ENCODE measurements around the gene NELFE.

DNA sequence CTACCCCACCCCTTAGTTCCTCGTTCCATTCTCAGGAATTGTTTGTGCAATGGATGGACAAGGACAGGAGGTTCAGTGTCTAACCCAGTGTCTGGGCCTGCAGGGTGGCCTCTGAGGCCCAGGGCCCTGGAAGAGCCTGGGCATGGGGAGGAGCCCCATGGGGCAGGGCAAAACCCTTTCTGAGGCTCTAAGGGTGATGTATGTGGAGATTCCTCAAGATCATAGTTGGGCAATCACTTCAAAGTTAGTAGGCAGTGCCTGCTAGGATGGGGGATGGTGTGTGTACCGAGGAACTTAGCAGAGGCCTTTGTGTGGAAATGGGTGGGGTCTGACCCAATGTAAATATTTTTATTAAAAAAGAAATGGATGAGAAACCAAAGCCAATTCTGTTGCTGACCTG lies 38.0 kb downstream of the NELFE start:
- TF ChIP-seq, protein P1, sequence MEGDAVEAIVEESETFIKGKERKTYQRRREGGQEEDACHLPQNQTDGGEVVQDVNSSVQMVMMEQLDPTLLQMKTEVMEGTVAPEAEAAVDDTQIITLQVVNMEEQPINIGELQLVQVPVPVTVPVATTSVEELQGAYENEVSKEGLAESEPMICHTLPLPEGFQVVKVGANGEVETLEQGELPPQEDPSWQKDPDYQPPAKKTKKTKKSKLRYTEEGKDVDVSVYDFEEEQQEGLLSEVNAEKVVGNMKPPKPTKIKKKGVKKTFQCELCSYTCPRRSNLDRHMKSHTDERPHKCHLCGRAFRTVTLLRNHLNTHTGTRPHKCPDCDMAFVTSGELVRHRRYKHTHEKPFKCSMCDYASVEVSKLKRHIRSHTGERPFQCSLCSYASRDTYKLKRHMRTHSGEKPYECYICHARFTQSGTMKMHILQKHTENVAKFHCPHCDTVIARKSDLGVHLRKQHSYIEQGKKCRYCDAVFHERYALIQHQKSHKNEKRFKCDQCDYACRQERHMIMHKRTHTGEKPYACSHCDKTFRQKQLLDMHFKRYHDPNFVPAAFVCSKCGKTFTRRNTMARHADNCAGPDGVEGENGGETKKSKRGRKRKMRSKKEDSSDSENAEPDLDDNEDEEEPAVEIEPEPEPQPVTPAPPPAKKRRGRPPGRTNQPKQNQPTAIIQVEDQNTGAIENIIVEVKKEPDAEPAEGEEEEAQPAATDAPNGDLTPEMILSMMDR (IDR thresholded peaks at IDR 0.05; ENCODE audit: low read depth, low read length): no peak
- TF ChIP-seq EZH2phosphoT487 (IDR thresholded peaks at IDR 0.05; ENCODE audit: low read depth): no peak
